CD1c-positive myeloid dendritic cell (primary cell): ENCODE data around the gene PDE4B.

Experiments used
- DNase-seq: peaks from one replicate; pipeline ENCODE4 v3.0.0-alpha.2; 2016; ENCODE audit errors: extremely low spot score

Gene PDE4B

DNA sequence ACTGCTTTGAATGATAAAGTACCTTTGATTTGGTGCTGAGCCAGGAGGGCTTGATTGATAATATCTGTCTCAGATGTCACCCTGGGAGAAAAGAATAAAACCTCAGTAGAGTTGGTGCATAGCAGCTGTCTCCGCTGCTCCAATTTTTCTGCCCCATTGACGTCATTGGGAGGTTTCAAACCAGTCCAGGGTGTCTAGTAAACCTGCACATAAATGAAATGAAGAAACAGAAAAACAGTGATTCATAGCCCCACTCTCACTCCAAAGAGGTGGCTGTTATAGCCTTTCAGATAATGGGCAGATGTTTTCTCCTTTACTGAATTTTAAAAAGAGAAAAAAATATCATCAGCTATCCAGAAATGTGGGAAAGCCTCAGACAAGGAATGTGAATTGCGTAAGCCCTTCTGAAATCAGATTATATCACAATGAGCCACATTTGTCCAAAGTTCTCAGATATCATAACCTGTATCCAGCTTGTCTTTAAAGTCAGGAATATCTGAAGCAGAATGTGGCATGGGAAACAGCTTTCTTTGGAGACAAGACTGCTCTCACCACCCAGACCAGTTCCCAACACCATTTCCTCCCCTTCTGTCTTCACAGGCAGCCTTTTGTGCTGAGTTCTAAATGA lies 390.0 kb downstream of the PDE4B start:
- no peak for DNase-seq

DNA sequence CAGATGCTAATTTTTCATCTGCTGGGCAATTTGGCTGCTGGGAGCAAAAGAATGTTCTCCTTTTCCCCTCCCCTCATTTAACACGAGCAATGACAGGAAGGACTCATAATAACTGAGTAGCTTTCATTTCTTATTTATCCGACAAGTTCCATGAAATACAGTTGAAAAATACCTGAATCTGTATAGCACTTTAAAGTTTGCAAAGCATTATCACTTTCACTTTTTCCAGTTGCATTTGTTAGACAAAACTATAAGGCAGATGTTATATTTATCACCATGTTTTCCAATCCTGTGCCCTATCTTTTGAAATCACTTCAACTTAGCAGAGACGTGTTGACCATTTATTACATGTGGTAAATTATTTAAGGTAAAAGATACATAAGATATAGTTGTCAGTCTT lies 390.7 kb downstream of the PDE4B start:
- DNase-seq, result no peak

DNA sequence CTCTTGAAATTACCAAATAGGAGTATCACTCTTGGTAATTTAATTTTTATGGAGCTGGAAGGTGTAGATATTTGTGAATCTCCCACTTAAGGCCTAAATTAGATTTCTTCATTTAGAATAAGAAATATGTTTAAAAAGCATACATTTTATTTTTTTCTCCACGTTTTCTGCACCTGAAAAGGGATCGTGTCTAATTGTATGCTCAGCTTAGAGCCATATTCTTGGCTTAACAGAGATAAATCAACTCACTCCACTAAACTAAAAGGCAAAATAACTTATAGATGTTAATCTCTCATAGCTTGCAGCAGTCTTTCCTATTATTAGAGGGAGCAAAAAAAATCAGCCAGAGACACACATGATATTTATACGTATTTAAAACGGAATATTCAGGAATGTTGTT lies 404.4 kb downstream of the PDE4B start:
- DNase-seq, result no peak

DNA sequence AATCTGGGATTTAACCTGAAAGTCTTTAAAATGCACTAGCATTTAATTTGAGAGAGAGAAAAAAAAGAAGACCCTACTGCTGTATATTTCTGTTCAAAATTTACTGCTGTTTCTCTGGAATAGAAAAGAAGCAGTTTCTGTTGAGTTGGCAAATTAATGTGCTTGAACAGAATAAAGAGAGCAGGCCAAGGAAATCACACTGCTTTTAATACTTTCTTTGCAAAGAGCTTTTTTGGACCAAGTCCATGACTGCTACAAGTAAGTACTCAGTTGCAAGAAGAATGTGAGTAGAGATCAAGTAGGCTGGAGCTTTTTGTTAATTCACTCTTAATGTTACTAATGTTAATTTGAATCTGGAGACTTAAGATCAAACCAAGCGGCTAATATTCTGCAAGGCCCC lies 405.1 kb downstream of the PDE4B start:
- no peak for DNase-seq

DNA sequence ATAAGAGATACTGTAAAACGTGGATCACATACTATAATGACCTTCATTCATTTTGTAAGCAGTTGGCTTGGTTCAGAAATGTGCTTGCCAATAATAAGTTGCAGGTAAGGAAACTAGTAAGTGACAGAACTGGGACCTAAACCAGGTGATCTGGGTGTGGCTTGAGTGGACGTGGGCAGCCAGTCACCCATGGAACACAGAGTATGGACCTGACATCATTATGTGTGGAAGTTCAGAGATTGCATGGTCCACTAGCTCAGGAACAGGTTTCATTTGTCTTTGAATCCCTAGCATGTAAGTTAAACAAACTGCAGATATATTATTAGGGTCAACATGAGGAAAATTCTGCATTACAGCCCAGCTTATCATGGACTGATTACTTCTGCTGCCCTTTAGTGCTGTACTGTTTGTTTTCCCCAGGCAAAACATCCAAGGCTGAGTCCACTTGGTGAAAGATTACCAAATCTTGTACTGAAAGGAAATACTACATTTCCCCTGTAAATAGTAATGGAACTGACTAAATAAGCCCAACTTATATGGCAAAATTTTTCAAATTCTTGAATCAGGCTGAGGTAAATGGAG lies 414.0 kb downstream of the PDE4B start:
- no peak for DNase-seq

DNA sequence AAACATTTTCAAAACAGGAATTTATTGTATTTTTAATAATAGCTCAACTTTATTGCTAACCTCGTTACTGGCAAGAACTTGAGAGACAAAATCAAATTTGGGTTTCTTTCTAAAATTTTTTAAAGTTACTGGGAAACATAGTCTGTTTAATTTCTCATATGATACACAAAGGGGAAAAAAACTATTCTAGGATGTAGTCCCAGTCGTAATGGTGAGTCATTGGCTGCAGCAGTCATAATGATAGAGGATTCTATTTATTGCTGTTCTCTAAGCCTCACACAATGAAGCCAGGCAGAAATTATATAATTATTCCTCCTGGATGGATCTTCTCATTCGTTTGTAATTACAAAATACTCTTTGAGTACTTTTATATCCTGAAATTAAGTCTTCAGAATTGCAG lies 414.8 kb downstream of the PDE4B start:
- no peak for DNase-seq

DNA sequence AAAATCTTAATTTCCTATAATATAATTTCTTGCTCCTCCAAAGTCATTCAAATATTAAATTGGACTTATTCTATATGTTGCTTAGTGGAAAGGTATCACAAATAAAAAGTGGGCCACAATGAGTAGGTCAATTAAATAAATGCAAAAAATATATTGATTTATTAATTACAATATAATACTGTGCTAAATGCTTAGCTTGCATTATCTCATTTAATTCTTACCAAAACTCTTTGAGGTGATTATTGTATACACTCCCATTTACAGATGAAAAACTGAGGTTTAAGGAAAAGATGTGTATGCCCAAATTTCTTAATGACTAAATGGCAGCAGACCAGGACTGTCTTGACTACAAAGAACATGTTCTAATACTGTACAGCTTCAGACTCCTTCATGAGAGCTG lies 415.9 kb downstream of the PDE4B start:
- DNase-seq, result no peak

DNA sequence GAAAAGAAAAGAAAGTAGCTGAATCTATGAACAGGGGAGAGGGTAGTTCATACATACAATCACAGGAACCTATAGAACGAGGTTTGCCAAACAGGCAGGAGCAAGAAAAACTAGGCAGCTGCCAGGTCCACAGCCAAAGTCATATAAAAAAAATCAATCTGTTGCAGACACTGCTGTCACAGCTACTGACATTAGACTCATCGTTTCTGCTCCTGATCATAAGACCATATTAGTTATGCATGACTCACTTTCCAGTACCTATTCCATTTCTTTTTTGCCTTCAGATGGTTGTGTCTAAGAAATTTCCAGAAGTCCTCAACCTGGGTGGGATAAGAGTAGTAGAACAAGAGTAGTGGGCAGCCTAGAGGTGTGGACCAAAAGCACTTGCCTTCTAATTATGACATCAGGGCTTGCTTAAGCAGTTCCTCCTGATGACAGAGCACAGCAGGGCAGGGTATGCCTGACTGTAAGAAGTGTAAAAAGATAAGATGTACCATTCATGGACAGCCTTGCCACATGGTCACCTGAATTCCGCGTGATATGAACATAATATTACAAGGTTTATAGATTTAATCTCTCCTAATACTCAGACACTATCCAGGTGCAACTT lies 418.0 kb downstream of the PDE4B start:
- no peak for DNase-seq

DNA sequence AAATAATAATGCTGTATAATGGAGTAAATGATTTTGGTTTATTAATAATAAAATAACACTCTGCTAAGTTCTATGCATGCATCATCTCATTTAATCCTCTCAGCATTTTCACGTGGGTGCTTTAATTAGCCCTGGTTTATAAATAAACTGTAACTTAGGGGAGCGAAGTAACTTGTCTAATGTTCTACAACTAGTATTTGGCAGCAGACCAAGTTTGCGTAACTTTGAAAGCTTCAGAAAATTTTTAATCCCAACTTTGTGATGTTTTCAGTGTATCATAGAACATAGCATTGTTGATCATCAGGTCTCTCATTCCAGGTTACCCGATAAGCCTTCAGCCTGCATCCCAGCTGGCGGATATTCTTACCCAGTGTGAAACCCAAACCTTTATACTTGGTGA lies 418.8 kb downstream of the PDE4B start:
- no peak for DNase-seq

DNA sequence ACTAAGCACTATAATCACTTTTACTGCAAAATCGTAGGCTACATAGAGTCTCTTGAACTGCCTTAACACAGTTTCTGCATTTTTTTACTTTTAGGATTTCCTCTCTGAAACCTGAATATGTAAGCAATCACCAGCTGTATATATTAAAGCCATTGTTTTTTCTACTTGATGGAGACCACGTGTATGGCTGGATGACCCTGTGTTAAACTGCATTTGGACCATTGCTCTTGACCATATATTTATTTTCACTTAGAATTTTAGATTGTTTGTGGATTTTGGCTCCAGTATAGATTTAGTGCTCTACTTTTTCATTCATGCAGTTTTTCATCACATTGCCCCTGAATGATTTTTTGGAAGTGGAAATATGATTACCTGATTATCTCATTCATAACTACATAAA lies 420.8 kb downstream of the PDE4B start:
- no peak for DNase-seq

DNA sequence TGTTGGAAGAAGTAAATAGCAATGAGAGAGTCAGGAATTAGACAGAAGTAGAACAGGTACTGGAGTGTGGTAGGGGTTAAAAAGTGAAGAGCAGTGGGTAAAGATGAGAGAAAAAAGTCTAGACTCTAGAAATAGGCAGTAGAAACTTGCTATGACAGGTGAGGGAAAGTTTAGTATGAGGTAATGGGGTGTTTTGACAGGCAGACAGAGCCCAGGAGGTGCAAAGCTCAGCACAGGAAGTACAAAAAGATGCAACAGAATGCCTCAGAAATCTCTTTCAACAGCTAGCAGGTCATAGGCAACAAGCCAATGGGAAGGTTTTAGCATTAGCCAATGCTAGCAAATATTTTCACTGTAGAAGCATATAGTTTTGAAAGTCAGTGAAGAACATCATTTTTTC lies 422.2 kb downstream of the PDE4B start:
- DNase-seq, result no peak

DNA sequence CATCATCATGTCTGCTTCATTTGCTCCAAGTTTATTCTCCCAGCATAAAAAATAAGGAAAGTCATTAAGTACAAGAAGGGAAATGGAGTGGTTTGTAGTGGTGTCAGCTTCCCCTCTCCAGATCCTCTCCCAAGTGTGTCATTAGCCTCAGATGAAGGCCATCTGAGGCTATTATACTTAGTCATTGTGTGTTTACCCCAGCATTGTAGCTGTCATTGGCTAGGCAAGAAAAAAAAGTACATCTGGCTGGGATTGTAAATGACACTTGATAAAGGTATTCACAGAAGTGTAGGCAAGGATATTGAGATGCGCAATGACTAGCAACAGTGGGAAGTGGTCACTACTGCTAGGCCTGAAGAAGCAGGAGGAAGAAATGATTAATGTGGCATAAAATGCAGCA lies 424.3 kb downstream of the PDE4B start:
- no peak for DNase-seq

DNA sequence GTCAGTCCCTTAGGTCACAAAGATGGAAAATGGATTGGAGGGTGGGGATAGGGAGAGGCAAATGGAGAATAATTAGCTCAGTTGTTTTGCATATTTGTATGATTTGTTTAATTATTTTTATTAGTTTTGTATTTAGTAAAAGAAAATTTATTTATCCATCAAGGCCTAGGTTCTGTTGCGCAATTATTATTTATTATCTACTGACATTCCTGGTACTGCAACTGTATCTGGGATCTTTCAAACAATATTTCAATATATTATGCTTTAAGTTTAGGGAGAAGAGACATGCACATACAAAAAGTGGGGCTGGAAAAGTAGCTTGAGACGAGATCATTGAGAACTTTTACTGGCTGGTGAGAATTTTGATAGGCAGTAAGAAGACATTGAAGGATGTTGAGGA lies 424.9 kb downstream of the PDE4B start:
- no peak for DNase-seq

DNA sequence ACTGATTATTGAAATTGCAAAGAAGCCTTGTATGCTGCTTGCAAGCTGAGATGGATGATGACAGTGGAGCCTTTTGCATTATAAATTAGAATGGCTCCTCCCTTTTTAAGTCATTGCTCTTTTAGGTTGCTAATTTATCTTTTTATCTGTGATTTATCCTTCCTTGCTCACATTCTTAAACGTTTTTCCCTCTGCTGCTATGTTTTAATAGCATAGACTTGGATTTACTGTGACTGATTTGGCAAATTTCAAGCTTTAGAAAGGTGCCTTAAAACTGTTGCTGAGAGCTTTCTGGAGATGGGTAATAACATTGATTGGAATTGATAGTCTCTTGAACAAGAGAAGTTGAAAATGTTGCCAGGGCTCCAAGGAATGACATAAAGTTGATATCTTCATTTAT lies 427.8 kb downstream of the PDE4B start:
- DNase-seq, result no peak

DNA sequence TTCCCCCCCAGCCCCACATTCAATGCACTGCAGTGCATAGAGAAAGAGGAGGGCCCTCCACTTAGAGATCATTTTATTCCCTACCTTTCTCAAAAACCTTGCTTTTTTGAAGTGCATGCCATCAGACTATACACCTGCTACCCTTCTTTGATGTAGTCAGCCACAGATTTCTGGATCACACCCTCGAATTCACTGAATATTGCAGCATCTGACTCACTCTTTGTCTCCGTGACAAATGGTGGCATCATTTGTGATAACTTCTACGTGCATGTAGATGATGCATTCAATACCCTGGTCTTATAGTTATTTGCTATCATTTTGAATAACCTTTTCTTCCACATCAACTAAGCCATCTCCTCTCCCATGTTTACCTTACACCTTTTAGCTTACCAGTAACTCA lies 431.0 kb downstream of the PDE4B start:
- DNase-seq, result no peak

DNA sequence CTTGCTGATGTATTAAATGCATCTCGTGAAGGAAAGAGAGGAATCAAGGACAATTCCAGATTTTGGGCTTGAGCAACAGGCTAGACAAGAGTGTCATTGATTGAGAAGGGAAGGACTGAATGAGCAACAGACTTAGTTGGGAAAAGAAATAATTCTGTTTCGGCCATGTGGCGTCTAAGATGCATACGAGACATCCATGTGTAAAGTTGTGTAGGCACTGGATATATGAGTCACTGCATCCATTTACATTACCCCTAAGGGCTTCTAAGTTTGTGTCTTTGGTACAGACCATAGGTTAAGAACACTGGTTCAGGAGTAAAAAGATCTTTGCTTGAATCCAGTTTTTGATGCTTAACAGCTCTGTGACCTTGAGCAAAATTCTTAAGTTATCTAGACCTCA lies 434.3 kb downstream of the PDE4B start:
- DNase-seq, result no peak

DNA sequence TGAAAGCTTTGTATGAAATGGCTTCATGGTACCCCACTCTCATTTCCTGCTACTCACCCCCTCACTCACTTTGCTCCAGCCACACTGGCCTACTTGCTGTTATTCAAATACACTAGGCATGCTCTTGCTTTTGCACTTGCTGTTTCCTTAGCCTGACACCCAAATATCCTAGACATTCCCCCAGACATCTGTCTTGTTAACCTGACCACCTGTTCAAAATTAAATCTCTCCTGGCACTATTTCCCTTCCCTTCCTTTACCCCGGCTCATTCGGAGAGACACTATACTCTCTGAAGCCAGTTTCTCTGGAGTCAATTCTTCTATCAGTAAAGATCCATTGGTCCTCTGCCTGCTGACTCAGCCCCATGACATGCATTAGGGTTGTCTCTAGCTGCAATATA lies 435.3 kb downstream of the PDE4B start:
- no peak for DNase-seq

DNA sequence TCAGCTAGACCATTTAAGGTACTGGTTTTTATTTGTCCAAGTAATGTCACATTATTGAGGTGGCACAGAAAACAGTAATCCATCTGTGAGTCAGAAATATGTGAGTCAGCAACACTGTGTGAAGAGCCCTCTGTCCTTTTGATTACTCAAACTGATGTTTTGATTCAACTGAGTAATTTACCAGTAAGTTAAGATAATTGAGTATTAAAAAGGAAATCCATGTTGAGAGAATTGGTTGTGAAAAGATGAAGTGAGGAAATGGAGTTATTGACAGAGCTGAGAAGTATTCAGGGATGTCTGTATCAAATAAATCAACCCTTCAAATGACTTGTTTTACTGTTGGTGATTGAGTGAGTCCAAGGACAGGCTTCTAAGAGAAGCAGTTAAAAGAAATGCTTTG lies 438.5 kb downstream of the PDE4B start:
- DNase-seq, result no peak

DNA sequence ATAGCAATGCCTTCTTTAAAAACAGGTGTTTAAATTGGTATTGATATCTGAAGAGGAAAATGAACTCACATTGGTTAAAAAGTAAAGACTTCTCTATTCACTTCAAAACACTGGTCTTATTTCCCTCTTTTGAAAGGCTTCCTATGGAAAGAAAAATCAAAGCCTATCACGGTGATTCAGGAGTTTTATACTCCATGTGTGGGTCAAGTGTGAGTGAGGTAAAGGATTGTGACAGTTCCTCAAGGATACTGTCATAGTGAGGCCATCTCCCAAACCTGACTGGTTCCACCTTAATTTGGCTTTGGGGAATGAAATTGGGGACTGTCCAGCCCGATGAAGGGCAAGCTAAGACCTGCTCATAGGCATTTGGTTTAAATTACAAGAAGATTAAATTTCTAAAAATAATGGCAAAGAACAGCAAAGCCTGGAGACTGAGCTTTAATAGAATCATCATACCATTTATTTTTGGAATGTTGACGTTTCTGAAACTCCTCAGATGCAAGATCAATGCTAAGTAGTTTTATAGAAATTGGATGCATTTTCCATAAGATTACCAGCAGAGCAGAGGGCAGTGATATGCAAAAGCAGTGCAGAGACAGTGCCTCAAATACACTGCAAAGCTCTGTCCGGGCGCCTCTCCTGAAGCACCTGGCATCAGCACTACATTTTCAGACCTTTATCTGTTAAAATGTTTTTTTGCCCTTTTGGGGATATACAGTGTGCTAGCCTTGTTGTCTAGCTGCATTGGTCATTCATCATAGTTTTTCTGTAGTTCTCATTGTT lies 439.2 kb downstream of the PDE4B start:
- no peak for DNase-seq

DNA sequence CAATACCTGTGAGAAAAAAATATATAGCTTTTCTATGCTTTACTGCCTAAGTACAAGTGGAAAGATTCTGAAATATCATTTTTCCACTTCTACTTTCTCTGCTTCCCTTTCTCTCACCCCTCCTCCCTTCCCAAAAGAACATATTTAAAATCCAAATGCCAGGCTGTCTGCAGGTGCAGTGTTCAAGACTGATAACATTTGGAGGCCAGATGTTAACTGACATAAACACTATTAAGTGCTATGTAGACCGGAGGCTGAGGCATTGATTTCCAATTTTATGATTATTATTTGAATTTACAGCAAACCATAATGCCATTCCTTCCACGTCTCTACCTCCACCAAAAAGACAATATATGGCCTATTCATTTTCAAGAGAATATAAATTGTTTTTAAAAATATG lies 444.3 kb downstream of the PDE4B start:
- no peak for DNase-seq

DNA sequence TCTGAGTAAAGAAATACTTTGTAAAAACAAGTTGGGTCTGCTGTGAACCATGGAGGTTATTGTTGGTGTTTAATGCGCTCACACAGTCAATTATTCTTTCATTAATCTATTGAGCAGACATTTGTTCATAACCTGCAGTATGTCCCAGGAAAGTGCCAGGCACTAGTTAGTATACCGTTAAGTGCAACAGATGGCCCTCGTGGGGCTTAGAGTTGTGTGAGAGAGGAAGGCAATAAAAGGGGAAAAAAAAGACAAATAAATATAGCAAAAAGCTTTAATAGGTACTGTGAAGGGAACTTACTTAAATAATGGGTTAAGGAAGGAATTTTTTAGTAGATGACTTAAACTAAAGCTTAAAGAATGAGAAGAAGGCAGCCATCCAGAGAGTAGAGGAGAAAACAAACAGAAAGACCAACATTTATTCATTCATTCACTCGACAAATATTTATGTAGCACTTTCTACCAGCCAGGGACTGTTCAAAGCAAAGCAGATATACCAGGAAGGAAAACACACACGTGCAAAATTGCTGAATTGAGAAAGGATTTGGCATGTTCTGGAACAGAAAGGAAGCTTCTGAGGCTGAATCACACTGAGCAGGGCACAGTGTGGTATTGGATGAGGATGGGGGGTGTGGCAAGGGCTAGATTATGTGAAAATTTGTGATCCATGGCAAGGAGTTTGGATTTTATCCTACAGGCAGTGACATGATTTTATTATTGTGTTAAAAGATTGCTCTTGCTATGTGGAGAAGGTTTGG lies 445.2 kb downstream of the PDE4B start:
- DNase-seq, result no peak

DNA sequence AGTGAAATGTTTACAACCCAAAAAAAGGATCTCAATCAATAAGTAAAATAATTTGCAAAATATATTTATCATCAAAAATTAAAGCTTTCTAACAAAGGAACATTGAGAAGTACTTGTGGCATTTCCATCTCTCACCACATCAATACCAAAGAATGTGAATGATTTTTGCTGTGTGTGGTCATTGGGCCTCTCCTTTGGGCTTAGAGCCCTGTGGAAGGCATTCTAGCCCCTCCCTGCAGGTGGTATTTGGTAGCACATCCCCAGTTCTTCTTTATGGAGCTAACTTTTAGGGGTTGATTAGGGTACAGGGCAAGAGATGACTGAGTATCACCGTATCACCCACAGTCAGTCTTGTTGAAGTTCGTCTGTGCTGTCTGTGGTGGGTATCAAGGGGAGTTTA lies 447.1 kb downstream of the PDE4B start:
- DNase-seq, result no peak
